GM13977 (cell line): ENCODE measurements around the gene ADCY3.

Source experiments
- DNase-seq: peaks from one replicate; pipeline ENCODE4 v3.0.0; 2012; ENCODE audit warnings: low spot score
- in situ Hi-C: fragments of 300-500 bp; cut with MboI; formaldehyde crosslinking; loops from one replicate; pipeline ENCODE4 v1.12.0; 2022; ENCODE audit warnings: low sequenced_read_pairs, low pct_unique_long_range_greater_than_20kb, mixed read lengths, inconsistent platforms; ENCODE audit not compliant: unreplicated experiment
- TF ChIP-seq, protein P1 (sequence below): IDR thresholded peaks from 2 replicates; pipeline ENCODE4 v1.5.1; 2012; ENCODE audit warnings: mild to moderate bottlenecking, control low read depth; ENCODE audit not compliant: insufficient read depth; ENCODE audit errors: extremely low read depth, missing control alignments

The ADCY3 gene

DNA sequence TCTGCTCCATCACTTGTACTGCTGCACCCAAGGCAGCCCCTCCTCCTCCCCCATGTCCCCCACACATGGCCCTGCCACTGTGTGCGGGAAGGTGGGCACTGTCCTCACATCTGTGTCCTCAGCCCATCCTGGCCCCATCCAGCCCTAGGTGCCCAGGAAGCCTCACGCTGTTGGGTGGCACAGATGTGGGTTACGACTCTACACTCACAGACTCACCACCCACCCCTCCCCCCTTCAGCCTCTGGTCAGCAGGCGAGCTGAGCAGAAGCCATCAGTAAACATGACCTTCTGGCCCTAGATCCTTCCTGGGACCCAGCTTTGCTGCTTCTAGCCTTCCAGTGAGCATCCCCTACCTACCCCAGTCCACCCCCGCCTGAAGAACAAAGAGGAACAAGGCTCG is 43.0 kb downstream of the ADCY3 start:
- in situ Hi-C loops = no loop called here
- TF ChIP-seq, protein P1, sequence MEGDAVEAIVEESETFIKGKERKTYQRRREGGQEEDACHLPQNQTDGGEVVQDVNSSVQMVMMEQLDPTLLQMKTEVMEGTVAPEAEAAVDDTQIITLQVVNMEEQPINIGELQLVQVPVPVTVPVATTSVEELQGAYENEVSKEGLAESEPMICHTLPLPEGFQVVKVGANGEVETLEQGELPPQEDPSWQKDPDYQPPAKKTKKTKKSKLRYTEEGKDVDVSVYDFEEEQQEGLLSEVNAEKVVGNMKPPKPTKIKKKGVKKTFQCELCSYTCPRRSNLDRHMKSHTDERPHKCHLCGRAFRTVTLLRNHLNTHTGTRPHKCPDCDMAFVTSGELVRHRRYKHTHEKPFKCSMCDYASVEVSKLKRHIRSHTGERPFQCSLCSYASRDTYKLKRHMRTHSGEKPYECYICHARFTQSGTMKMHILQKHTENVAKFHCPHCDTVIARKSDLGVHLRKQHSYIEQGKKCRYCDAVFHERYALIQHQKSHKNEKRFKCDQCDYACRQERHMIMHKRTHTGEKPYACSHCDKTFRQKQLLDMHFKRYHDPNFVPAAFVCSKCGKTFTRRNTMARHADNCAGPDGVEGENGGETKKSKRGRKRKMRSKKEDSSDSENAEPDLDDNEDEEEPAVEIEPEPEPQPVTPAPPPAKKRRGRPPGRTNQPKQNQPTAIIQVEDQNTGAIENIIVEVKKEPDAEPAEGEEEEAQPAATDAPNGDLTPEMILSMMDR = no peak
- no peak for DNase-seq

- no peak for DNase-seq
Measured at GRCh38 chr2:24875901-24876300, 44.1 kb downstream of the ADCY3 start.

GRCh38 chr2:24875272-24875671 is 44.8 kb downstream of the ADCY3 start:
- in situ Hi-C loops = no loop called here
- no peak for DNase-seq
- TF ChIP-seq, protein P1 = no peak

More at GRCh38 chr2:24875901-24876300, 44.1 kb downstream of the ADCY3 start:
- TF ChIP-seq, protein P1 = no peak
- in situ Hi-C loops = no loop called here

DNA sequence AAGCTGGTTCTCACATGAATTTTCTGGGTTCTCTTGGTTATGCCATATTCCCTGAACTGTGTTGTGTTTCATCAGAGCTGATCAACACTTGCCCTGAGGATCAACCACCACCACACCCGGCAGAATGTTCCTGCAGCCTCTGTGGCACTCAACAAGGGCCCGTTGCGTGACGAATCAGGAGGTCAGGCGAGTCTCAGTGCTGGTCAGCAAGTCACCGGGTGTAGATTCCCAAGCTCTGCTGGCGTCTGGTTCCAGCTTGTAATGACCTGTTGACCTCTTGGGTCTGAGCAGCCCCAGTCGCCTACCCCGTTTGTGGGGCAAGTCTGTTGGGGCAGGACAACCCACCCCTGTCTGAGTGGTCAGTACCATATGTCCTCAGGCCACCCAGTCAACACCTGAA is 46.0 kb downstream of the ADCY3 start:
- DNase-seq = no peak
- TF ChIP-seq, protein P1 = no peak
- in situ Hi-C loops = no loop called here

DNA sequence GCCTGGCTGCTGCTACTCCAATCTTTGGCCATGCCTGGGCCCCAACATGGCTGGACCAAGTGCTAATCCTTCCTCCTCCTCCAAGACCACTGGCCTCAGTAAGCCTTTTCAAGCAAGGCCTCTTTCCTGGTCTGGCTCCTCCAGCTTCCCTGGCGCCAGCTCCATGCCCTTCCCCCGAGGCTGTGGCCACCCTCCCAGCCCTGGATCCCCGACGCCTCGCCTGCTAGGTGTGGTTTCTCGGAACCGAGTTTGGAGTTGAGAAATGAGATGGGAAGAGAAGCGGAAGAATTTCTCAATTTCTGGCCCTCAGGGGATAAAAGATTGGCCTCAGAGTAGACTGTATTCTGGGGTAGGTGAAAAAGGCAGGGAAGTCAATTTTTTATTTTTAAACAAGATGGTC is 46.4 kb downstream of the ADCY3 start:
- TF ChIP-seq, protein P1 = no peak
- in situ Hi-C loops = no loop called here
- no peak for DNase-seq

GRCh38 chr2:24872344-24873115 is 47.5 kb downstream of the ADCY3 start:
- in situ Hi-C loops = no loop called here
- DNase-seq = no peak
- TF ChIP-seq, protein P1 = no peak
